Spleen (tissue), 11 donors: ENCODE measurements around the gene TACC3. TPM values are rescaled to one million over a fixed set of nuclear protein-coding genes. Genes with fewer than 3 reads are reported as not detected.

Experiments used
- DNase-seq: peaks from one replicate; pipeline ENCODE4 v3.0.0-alpha.2; 2020
- H3K27ac ChIP-seq, 8 donors: fragments of 200-600 bp; sonication (generic) in 7 of 8; 1 replicate in 4 of 8; 2 replicates in 4 of 8; pipeline versions ENCODE4 v1.5.0 to v1.8.0; 2016 to 2021; ENCODE audit warnings: inconsistent platforms in 4 of 8, mild to moderate bottlenecking in 4 of 8, moderate library complexity in 1 of 8
- H3K27me3 ChIP-seq, 7 donors: fragments of 200-600 bp; sonication (generic) in 6 of 7; replicated peaks in 1 of 7; 1 replicate in 4 of 7; 2 replicates in 3 of 7; pipeline versions ENCODE4 v1.5.0 to v1.8.0; 2016 to 2021; ENCODE audit warnings: inconsistent platforms in 3 of 7, mild to moderate bottlenecking in 1 of 7
- H3K36me3 ChIP-seq, 6 donors: fragments of 200-600 bp; sonication (generic) in 5 of 6; 1 replicate in 4 of 6; 2 replicates in 2 of 6; pipeline versions ENCODE4 v1.5.0 to v1.8.0; 2016 to 2021; ENCODE audit warnings: inconsistent platforms in 2 of 6
- H3K4me1 ChIP-seq, 6 donors: fragments of 200-600 bp; sonication (generic) in 5 of 6; 1 replicate in 3 of 6; 2 replicates in 3 of 6; pipeline versions ENCODE4 v1.5.0 to v1.8.0; 2016 to 2021; ENCODE audit warnings: inconsistent platforms in 3 of 6
- H3K4me3 ChIP-seq, 8 donors: fragments of 200-600 bp; sonication (generic) in 7 of 8; 1 replicate in 4 of 8; 2 replicates in 4 of 8; pipeline versions ENCODE4 v1.5.0 to v1.8.0; 2016 to 2021; ENCODE audit warnings: inconsistent platforms in 4 of 8, mild to moderate bottlenecking in 4 of 8, moderate library complexity in 2 of 8
- H3K9me3 ChIP-seq, 8 donors: fragments of 200-600 bp; sonication (generic) in 7 of 8; 1 replicate in 4 of 8; 2 replicates in 4 of 8; pipeline versions ENCODE4 v1.5.0 to v1.8.0; 2016 to 2021; ENCODE audit warnings: inconsistent platforms in 4 of 8
- CTCF ChIP-seq, 11 experiments: fragments of 200-600 bp in 7 of 11; fragments of 450-650 bp in 4 of 11; sonication (generic) in 4 of 11; IDR thresholded peaks in 8 of 11; conservative IDR thresholded peaks in 3 of 11; 1 replicate in 7 of 11; 2 replicates in 4 of 11; pipeline versions ENCODE4 v1.4.0 to v1.8.0; 2016 to 2021; ENCODE audit warnings: antibody characterized with exemption in 11 of 11, inconsistent platforms in 4 of 11, mild to moderate bottlenecking in 1 of 11
- POLR2A ChIP-seq, 3 donors: fragments of 450-650 bp; IDR thresholded peaks; one replicate each; pipeline ENCODE4 v1.5.1; 2017; ENCODE audit warnings: antibody characterized with exemption in 3 of 3, mild to moderate bottlenecking in 1 of 3
- POLR2AphosphoS5 ChIP-seq, 3 donors: sonication (generic); formaldehyde crosslinking; IDR thresholded peaks; one replicate each; pipeline ENCODE4 v1.5.1; 2017; ENCODE audit warnings: antibody characterized with exemption in 3 of 3
- WGBS, 5 donors: extraction: QIAGEN DNeasy Blood & Tissue Kit in 3 of 5; methylation state at CpG; one replicate each; pipeline versions ENCODE4 v1.1.5 to v1.1.7; 2013 to 2018; 5-methylcytosine and 5-hydroxymethylcytosine counted together
- intact Hi-C: fragments of 100-400 bp; cut with DNase I; formaldehyde crosslinking; loops from one replicate; pipeline ENCODE4 v1.15.0; 2023; ENCODE audit warnings: low total_unique reads
- polyA plus RNA-seq, 3 donors: library from polyadenylated mRNA; stranded (reverse); fragments of 200-250 nt; gene quantifications; one replicate each; pipeline ENCODE4 v1.2.1, GENCODE V29; 2013
- total RNA-seq, 7 donors: library from RNA; depleted of rRNA in 3 of 7; stranded (reverse); fragments of >200 nt in 3 of 7; fragmentation: NEBNext Ultra II Directional in 4 of 7; extraction: Animal tissue kit (Norgen Biotek cat#: 25700) in 4 of 7; gene quantifications; one replicate each; pipeline versions ENCODE4 v1.1.0 to v1.2.1, GENCODE V29; 2016 to 2021
- donor health status: healthy with polysubstance abuse.
- donor health status: DM: no; HTN: no; CAD: no; lungs with moderate emphysema.
- donor health status: DM: no; HTN: no; CAD: no.
- donor health status: Bipolar disorder and iron deficiency.
- donor health status: healthy.
- donor health status: DM: no; HTN: no; CAD: no.
- donor health status: DM: yes; HTN: yes; CAD: no.

Gene TACC3
- total and polyA plus RNA-seq, 10 donors: 33.3 to 84.4 (median 53.4) TPM

- peaks cover 45 to 90% (median 86%) of the 10 kb centered on the region in 6 donors for H3K4me1 ChIP-seq
- intact Hi-C loops: no loop called here
- no peak for DNase-seq
Observed at GRCh38 chr4:1713003-1713851, 8.1 kb upstream of the TACC3 start.

GRCh38 chr4:1714303-1715001 lies 6.9 kb upstream of the TACC3 start:
- WGBS, 5 donors: 40 to 68% (median 64%) methylated on average over 9 of the region's 9 CpGs
- intact Hi-C loops: no loop called here
- Histone ChIP-seq H3K9me3 (no peaks in the 10 kb centered on the region), H3K27ac (peak overlapping the region in 7 of 8 donors; percentile 12 to 100 (median 99)), H3K4me3 (peak overlapping the region in 4 of 8 donors; percentile 78 to 87 (median 82)), H3K4me1 (peaks cover 48 to 90% (median 86%) of the 10 kb centered on the region in 6 donors), H3K36me3 (peaks cover 0 to 45% (median 17%) of the 10 kb centered on the region in 6 donors), H3K27me3 (no peaks in the 10 kb centered on the region)
- TF ChIP-seq POLR2AphosphoS5 (IDR thresholded peaks at IDR 0.05) (no peak), POLR2A (IDR thresholded peaks at IDR 0.05) (no peak), CTCF (IDR thresholded peaks at IDR 0.05 in 8 of 11, conservative IDR thresholded peaks at IDR 0.05 in 3 of 11) (no peak)
- DNase-seq: peak; percentile 38

More at GRCh38 chr4:1713003-1713851, 8.1 kb upstream of the TACC3 start:
- H3K36me3 ChIP-seq: peaks cover 0 to 40% (median 16%) of the 10 kb centered on the region in 6 donors
- peak overlapping the region; percentile 66 to 87 (median 82) for H3K4me3 ChIP-seq
- WGBS, 5 donors: 10 to 19% (median 15%) methylated on average over 30 to 35 of the region's 35 CpGs
- no peaks in the 10 kb centered on the region for H3K27me3 ChIP-seq
- no peaks in the 10 kb centered on the region for H3K9me3 ChIP-seq
- peak in 1 of 11 experiments; percentile 22 for TF ChIP-seq CTCF (IDR thresholded peaks at IDR 0.05 in 8 of 11, conservative IDR thresholded peaks at IDR 0.05 in 3 of 11)
- no peak for TF ChIP-seq POLR2A (IDR thresholded peaks at IDR 0.05)
- peak overlapping the region; percentile 97 to 100 (median 99) for H3K27ac ChIP-seq

- Histone ChIP-seq H3K4me1 (peaks cover 52 to 90% (median 88%) of the 10 kb centered on the region in 6 donors), H3K27me3 (no peaks in the 10 kb centered on the region), H3K27ac (peak overlapping the region in 7 of 8 donors; percentile 12 to 100 (median 99)), H3K4me3 (peak overlapping the region in 1 of 8 donors; percentile 87), H3K9me3 (no peaks in the 10 kb centered on the region), H3K36me3 (peaks cover 0 to 39% (median 17%) of the 10 kb centered on the region in 6 donors)
- WGBS, 5 donors: 39 to 46% (median 41%) methylated on average over 15 to 16 of the region's 16 CpGs
- intact Hi-C loops: no loop called here
- peak; percentile 88 for DNase-seq
- TF ChIP-seq POLR2A (IDR thresholded peaks at IDR 0.05): no peak
- TF ChIP-seq POLR2AphosphoS5 (IDR thresholded peaks at IDR 0.05): peak; percentile 75 to 83 (median 81)
Observed at GRCh38 chr4:1715002-1715758, 6.1 kb upstream of the TACC3 start.
